Sigmoid colon (tissue), 7 donors: ENCODE data around the gene C12orf43. TPM values are rescaled to one million over a fixed set of nuclear protein-coding genes. Genes with fewer than 3 reads are reported as not detected.

Experiments
- DNase-seq: peaks from one replicate; pipeline ENCODE4 v3.0.0-alpha.2; 2019
- H3K27ac ChIP-seq, 4 donors: fragments of 200-600 bp; sonication (generic); one replicate each; pipeline ENCODE4 v1.5.1; 2016 to 2019; ENCODE audit warnings: mild to moderate bottlenecking in 1 of 4
- H3K27me3 ChIP-seq, 3 donors: fragments of 200-600 bp; sonication (generic); one replicate each; pipeline ENCODE4 v1.5.1; 2019; ENCODE audit warnings: mild to moderate bottlenecking in 1 of 3
- H3K36me3 ChIP-seq, 4 donors: fragments of 200-600 bp; sonication (generic); one replicate each; pipeline ENCODE4 v1.5.1; 2016 to 2019
- H3K4me1 ChIP-seq, 4 donors: fragments of 200-600 bp; sonication (generic); one replicate each; pipeline ENCODE4 v1.5.1; 2017 to 2019
- H3K4me3 ChIP-seq, 4 donors: fragments of 200-600 bp; sonication (generic); one replicate each; pipeline ENCODE4 v1.5.1; 2017 to 2019; ENCODE audit warnings: mild to moderate bottlenecking in 2 of 4, moderate library complexity in 1 of 4
- H3K9me3 ChIP-seq, 4 donors: fragments of 200-600 bp in 3 of 4; sonication (generic) in 3 of 4; one replicate each; pipeline versions ENCODE4 v1.5.1 to v1.6.1; 2013 to 2019
- EP300 ChIP-seq, 4 donors: sonication (generic); formaldehyde crosslinking; IDR thresholded peaks; one replicate each; pipeline ENCODE4 v1.6.1; 2017; ENCODE audit warnings: antibody characterized with exemption in 4 of 4
- POLR2A ChIP-seq, 2 donors: fragments of 450-650 bp; IDR thresholded peaks; one replicate each; pipeline ENCODE4 v1.6.1; 2016; ENCODE audit warnings: antibody characterized with exemption in 2 of 2, mild to moderate bottlenecking in 2 of 2, moderate library complexity in 2 of 2
- POLR2AphosphoS5 ChIP-seq, 4 donors: sonication (generic); formaldehyde crosslinking; IDR thresholded peaks; one replicate each; pipeline ENCODE4 v1.6.1; 2017; ENCODE audit warnings: antibody characterized with exemption in 4 of 4
- WGBS, 2 donors: extraction: QIAGEN DNeasy Blood & Tissue Kit; methylation state at CpG; one replicate each; pipeline ENCODE4 v1.1.7; 2013; 5-methylcytosine and 5-hydroxymethylcytosine counted together
- intact Hi-C: fragments of 100-400 bp; cut with DNase I; formaldehyde crosslinking; loops from one replicate; pipeline ENCODE4 v1.15.1; 2023
- polyA plus RNA-seq, 3 donors: library from polyadenylated mRNA; stranded (reverse); fragments of 200-250 nt; gene quantifications; one replicate each; pipeline ENCODE4 v1.2.3, GENCODE V29; 2013
- total RNA-seq, 4 donors: library from RNA; depleted of rRNA; stranded (reverse); fragments of >200 nt; gene quantifications; one replicate each; pipeline ENCODE4 v1.1.0, GENCODE V29; 2016
- TF ChIP-seq, protein P1 (sequence below), 4 experiments: fragments of 450-650 bp in 3 of 4; fragments of 200-600 bp in 1 of 4; IDR thresholded peaks; one replicate each; pipeline ENCODE4 v1.5.1; 2016 to 2019; ENCODE audit warnings: antibody characterized with exemption in 4 of 4, mild to moderate bottlenecking in 3 of 4, moderate library complexity in 2 of 4
- donor health status: healthy with polysubstance abuse.
- donor health status: Bipolar disorder and iron deficiency.
- donor health status: healthy.

The C12orf43 gene
- total and polyA plus RNA-seq, 7 donors, result 7.9 to 25.8 (median 12.5) TPM

GRCh38 chr12:120971299-120972180 is 44.7 kb downstream of the C12orf43 start:
- H3K4me1 ChIP-seq, result no peaks in the 10 kb centered on the region
- no peaks in the 10 kb centered on the region for H3K36me3 ChIP-seq
- H3K4me3 ChIP-seq, result no peak overlapping the region
- TF ChIP-seq POLR2AphosphoS5 (IDR thresholded peaks at IDR 0.05), result no peak
- TF ChIP-seq EP300 (IDR thresholded peaks at IDR 0.05), result no peak
- TF ChIP-seq, protein P1, sequence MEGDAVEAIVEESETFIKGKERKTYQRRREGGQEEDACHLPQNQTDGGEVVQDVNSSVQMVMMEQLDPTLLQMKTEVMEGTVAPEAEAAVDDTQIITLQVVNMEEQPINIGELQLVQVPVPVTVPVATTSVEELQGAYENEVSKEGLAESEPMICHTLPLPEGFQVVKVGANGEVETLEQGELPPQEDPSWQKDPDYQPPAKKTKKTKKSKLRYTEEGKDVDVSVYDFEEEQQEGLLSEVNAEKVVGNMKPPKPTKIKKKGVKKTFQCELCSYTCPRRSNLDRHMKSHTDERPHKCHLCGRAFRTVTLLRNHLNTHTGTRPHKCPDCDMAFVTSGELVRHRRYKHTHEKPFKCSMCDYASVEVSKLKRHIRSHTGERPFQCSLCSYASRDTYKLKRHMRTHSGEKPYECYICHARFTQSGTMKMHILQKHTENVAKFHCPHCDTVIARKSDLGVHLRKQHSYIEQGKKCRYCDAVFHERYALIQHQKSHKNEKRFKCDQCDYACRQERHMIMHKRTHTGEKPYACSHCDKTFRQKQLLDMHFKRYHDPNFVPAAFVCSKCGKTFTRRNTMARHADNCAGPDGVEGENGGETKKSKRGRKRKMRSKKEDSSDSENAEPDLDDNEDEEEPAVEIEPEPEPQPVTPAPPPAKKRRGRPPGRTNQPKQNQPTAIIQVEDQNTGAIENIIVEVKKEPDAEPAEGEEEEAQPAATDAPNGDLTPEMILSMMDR (IDR thresholded peaks at IDR 0.05), result peak; percentile 36 to 72 (median 64)
- TF ChIP-seq POLR2A (IDR thresholded peaks at IDR 0.05), result no peak
- no peaks in the 10 kb centered on the region for H3K27me3 ChIP-seq
- intact Hi-C loops, result loop anchor here (2.0 to 10.0 kb wide), 3 partner anchors 257 to 389 kb away; partner anchors contain the start of gene UNC119B
- 26 to 40% methylated on average over 13 of the region's 13 CpGs for WGBS, 2 donors
- no peak for DNase-seq
- H3K27ac ChIP-seq, result no peak overlapping the region
- no peaks in the 10 kb centered on the region for H3K9me3 ChIP-seq

GRCh38 chr12:120970310-120970709 is 46.0 kb downstream of the C12orf43 start:
- DNase-seq, result no peak
- WGBS, 2 donors, result 67 to 79% methylated on average over 3 of the region's 3 CpGs
- H3K36me3 ChIP-seq, result no peaks in the 10 kb centered on the region

GRCh38 chr12:120965534-120966091 is 50.7 kb downstream of the C12orf43 start:
- Histone ChIP-seq H3K27me3 (no peaks in the 10 kb centered on the region), H3K27ac (no peak overlapping the region), H3K4me3 (no peak overlapping the region), H3K9me3 (no peaks in the 10 kb centered on the region), H3K4me1 (no peaks in the 10 kb centered on the region), H3K36me3 (no peaks in the 10 kb centered on the region)
- TF ChIP-seq EP300 (IDR thresholded peaks at IDR 0.05), result no peak
- TF ChIP-seq POLR2A (IDR thresholded peaks at IDR 0.05), result no peak
- no peak for TF ChIP-seq POLR2AphosphoS5 (IDR thresholded peaks at IDR 0.05)
- TF ChIP-seq, protein P1 (IDR thresholded peaks at IDR 0.05), result no peak
- 33 to 67% methylated on average over 13 of the region's 13 CpGs for WGBS, 2 donors
- intact Hi-C loops, result no loop called here
- no peak for DNase-seq

More at GRCh38 chr12:120970310-120970709, 46.0 kb downstream of the C12orf43 start:
- TF ChIP-seq POLR2A (IDR thresholded peaks at IDR 0.05) (no peak), EP300 (IDR thresholded peaks at IDR 0.05) (no peak), POLR2AphosphoS5 (IDR thresholded peaks at IDR 0.05) (no peak)
- TF ChIP-seq, protein P1 (IDR thresholded peaks at IDR 0.05), result no peak
- Histone ChIP-seq H3K9me3 (no peaks in the 10 kb centered on the region), H3K27ac (no peak overlapping the region), H3K4me1 (no peaks in the 10 kb centered on the region), H3K27me3 (no peaks in the 10 kb centered on the region), H3K4me3 (no peak overlapping the region)
- intact Hi-C loops, result loop anchor here (2.0 to 10.0 kb wide), 2 partner anchors 256 to 322 kb away; partner anchors contain the start of gene UNC119B

- no peak for TF ChIP-seq EP300 (IDR thresholded peaks at IDR 0.05)
- TF ChIP-seq POLR2A (IDR thresholded peaks at IDR 0.05), result no peak
- no peak for TF ChIP-seq POLR2AphosphoS5 (IDR thresholded peaks at IDR 0.05)
- TF ChIP-seq, protein P1 (IDR thresholded peaks at IDR 0.05), result no peak
- Histone ChIP-seq H3K27me3 (no peaks in the 10 kb centered on the region), H3K4me1 (no peaks in the 10 kb centered on the region), H3K4me3 (no peak overlapping the region), H3K36me3 (no peaks in the 10 kb centered on the region), H3K27ac (no peak overlapping the region), H3K9me3 (no peaks in the 10 kb centered on the region)
- no peak for DNase-seq
- 84 to 92% methylated on average over 8 of the region's 8 CpGs for WGBS, 2 donors
- intact Hi-C loops, result no loop called here
These were observed 52.0 kb downstream of the C12orf43 start for GRCh38 chr12:120964298-120964697.
